Activated gamma-delta T cell treated with anti-CD3 and anti-CD28 coated beads, Interleukin-2, amount 50 U/mL, for 16 hours (primary cell): ENCODE results near the gene TTLL9.

Experiments
- DNase-seq: peaks from one replicate; pipeline ENCODE4 v3.0.0-alpha.2; 2020; ENCODE audit warnings: low read depth

TTLL9 gene

GRCh38 chr20:31859266-31859997, 11.0 kb upstream of the TTLL9 start:
- DNase-seq = no peak

- no peak for DNase-seq
Measured at GRCh38 chr20:31859998-31860380, 10.4 kb upstream of the TTLL9 start.

GRCh38 chr20:31860390-31861134, 9.9 kb upstream of the TTLL9 start:
- DNase-seq = no peak

- no peak for DNase-seq
Measured at GRCh38 chr20:31861135-31861384, 9.4 kb upstream of the TTLL9 start.

- DNase-seq = peak; percentile 47
Measured at GRCh38 chr20:31861385-31862156, 8.9 kb upstream of the TTLL9 start.

- no peak for DNase-seq
Measured at GRCh38 chr20:31862157-31862470, 8.3 kb upstream of the TTLL9 start.

GRCh38 chr20:31862506-31862905, 7.9 kb upstream of the TTLL9 start:
- DNase-seq = no peak

- no peak for DNase-seq
Measured at GRCh38 chr20:31863296-31864085, 6.9 kb upstream of the TTLL9 start.

- DNase-seq = no peak
Measured at GRCh38 chr20:31864521-31865400, 5.7 kb upstream of the TTLL9 start.

- DNase-seq = no peak
Measured at GRCh38 chr20:31866221-31866620, 4.2 kb upstream of the TTLL9 start.

- no peak for DNase-seq
Measured at GRCh38 chr20:31868853-31869672, 1.4 kb upstream of the TTLL9 start.

GRCh38 chr20:31869673-31869941, 827 bp upstream of the TTLL9 start:
- DNase-seq = no peak

- no peak for DNase-seq
Measured at GRCh38 chr20:31870726-31871617, 538 bp downstream of the TTLL9 start.

GRCh38 chr20:31871618-31871954, 1.2 kb downstream of the TTLL9 start:
- no peak for DNase-seq

- no peak for DNase-seq
Measured at GRCh38 chr20:31872406-31872805, 2.0 kb downstream of the TTLL9 start.

GRCh38 chr20:31875671-31876070, 5.2 kb downstream of the TTLL9 start:
- DNase-seq = no peak

GRCh38 chr20:31877684-31878083, 7.2 kb downstream of the TTLL9 start:
- no peak for DNase-seq

GRCh38 chr20:31879143-31879987, 8.9 kb downstream of the TTLL9 start:
- DNase-seq = peak; percentile 45

- no peak for DNase-seq
Measured at GRCh38 chr20:31881945-31882344, 11.5 kb downstream of the TTLL9 start.
